ENCODE results near the gene SUPV3L1. TPM values are rescaled to one million over a fixed set of nuclear protein-coding genes. Genes with fewer than 3 reads are reported as not detected.

The SUPV3L1 gene
- total RNA-seq, 4 donors from 2014 or later, result 23.4 to 53.7 (median 34.9) TPM

DNA sequence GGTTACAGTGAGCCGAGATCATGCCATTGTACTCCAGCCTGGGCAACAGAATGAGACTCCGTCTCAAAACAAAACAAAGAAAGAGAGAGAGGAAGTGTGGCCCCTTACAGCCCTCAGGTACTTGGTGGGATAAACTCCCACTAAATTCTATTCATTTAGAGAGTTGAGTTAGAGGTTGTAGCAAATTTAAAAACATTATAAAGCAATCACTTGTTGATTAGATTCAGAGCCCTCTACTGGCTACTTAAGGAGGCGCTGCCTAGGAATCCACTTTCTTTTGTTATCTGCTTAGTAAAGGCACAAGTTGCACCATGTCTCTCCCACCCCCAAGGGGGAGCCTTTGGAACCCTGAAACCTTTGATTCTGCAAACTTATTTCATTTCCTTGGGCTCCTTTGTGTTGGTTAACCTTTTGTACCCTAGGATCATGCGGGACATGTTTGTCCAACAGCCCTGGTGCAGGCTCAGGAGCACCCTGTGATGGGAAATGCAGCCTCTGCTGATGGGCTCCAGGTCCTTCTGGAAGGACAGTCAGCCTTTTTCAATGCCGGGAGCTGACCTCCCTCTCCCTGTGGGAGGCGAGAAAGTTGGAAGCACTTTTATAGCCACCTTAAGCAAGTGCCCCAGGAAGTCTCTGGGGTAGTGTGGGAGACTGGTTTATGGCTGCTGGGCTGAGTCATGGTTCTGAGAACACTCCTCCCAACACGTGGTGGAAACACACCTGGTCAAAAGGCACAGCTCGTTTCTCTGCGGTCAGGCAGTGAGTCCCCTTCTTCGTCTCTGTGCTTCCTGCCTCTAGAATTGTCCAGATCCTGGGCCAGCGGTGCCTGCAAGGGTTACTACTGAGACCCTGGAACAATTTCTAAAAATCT lies 42.4 kb downstream of the SUPV3L1 start:
- 35% methylated on average over 11 of the region's 11 CpGs for WGBS, 2 donors
- peaks cover 0 to 10% (median 0%) of the 10 kb centered on the region in 4 donors for H3K4me1 ChIP-seq
- no peaks in the 10 kb centered on the region for H3K36me3 ChIP-seq
- H3K27ac ChIP-seq, result peak overlapping the region in 1 of 4 donors; percentile 66
- TF ChIP-seq POLR2A (IDR thresholded peaks at IDR 0.05), result no peak
- TF ChIP-seq, protein P1, sequence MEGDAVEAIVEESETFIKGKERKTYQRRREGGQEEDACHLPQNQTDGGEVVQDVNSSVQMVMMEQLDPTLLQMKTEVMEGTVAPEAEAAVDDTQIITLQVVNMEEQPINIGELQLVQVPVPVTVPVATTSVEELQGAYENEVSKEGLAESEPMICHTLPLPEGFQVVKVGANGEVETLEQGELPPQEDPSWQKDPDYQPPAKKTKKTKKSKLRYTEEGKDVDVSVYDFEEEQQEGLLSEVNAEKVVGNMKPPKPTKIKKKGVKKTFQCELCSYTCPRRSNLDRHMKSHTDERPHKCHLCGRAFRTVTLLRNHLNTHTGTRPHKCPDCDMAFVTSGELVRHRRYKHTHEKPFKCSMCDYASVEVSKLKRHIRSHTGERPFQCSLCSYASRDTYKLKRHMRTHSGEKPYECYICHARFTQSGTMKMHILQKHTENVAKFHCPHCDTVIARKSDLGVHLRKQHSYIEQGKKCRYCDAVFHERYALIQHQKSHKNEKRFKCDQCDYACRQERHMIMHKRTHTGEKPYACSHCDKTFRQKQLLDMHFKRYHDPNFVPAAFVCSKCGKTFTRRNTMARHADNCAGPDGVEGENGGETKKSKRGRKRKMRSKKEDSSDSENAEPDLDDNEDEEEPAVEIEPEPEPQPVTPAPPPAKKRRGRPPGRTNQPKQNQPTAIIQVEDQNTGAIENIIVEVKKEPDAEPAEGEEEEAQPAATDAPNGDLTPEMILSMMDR (IDR thresholded peaks at IDR 0.05), result peak; percentile 33 to 67 (median 53)
- no peak for TF ChIP-seq EP300 (IDR thresholded peaks at IDR 0.05)
- peak overlapping the region in 1 of 4 donors; percentile 24 for H3K4me3 ChIP-seq
- no peaks in the 10 kb centered on the region for H3K9me3 ChIP-seq
- H3K27me3 ChIP-seq, result no peaks in the 10 kb centered on the region
- peak in 1 of 2 donors; percentile 54 for DNase-seq (ENCODE audit: low spot score in 2 of 2)

DNA sequence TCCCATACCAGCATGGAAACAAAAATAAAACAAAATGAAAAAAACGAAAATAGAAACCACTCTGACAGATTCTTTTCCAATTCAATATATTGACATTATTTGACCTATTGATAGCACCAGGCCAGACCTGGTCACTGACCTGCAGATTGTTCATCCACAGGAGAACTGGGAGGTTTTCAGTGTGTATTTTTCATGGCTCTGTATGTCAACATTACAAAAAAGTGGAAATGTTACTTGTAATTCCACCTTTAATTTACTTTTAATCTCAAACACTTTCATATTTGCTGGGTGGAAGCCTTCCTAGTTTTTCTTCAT lies 43.0 kb downstream of the SUPV3L1 start:
- no peak for DNase-seq (ENCODE audit: low spot score in 2 of 2)
- peaks cover 0 to 10% (median 0%) of the 10 kb centered on the region in 4 donors for H3K4me1 ChIP-seq
- WGBS, 2 donors, result 10 to 33% methylated on average over 1 of the region's 1 CpG
- H3K4me3 ChIP-seq, result no peak overlapping the region
- no peaks in the 10 kb centered on the region for H3K27me3 ChIP-seq
- peak overlapping the region in 1 of 4 donors; percentile 52 for H3K27ac ChIP-seq
- no peak for TF ChIP-seq POLR2A (IDR thresholded peaks at IDR 0.05)
- no peaks in the 10 kb centered on the region for H3K36me3 ChIP-seq
- no peaks in the 10 kb centered on the region for H3K9me3 ChIP-seq

DNA sequence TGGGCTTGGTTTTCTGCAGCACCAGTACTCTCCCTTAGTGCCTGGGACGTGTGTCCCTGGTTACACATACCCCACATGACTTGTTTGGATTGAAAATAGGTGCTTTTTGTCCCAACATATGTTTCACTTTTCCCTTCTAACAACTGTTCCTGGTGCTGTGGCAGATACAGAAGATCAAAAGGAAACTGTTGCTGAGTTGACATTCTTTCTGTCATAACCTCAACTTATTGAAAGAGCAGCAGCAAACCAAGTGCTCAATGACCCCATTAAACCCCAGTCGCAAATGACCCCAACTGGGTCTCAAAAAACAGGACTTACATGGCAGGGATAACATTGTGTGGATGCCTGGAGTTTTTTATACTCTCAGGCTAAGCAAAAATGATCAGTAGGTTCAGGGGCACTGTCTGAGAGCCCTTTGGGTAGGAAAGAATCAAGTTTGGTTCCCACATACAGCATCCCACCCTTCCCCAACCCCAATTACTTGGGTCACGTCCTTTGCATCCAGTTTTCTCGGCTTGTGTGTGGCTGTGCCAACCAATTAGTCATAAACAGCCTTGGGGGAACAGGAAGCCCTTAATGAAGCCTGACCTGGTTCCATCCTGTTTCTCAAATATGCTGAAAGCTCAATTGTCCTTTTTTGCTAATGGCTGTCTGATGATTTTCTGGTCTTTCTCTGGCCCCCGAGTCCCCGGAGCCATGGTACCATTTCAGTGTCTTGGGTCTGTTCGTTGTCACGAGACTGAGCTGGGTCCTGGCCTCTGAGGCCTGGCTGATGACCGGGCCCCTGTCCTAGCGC lies 45.0 kb downstream of the SUPV3L1 start:
- Histone ChIP-seq H3K4me1 (peaks cover 0 to 18% (median 5%) of the 10 kb centered on the region in 4 donors), H3K4me3 (no peak overlapping the region), H3K27me3 (no peaks in the 10 kb centered on the region), H3K36me3 (no peaks in the 10 kb centered on the region), H3K27ac (peak overlapping the region in 2 of 4 donors; percentile 24 to 27), H3K9me3 (no peaks in the 10 kb centered on the region)
- TF ChIP-seq, protein P1 (IDR thresholded peaks at IDR 0.05), result no peak
- TF ChIP-seq EP300 (IDR thresholded peaks at IDR 0.05) (no peak), POLR2A (IDR thresholded peaks at IDR 0.05) (no peak)
- 32 to 38% methylated on average over 10 of the region's 10 CpGs for WGBS, 2 donors
- DNase-seq (ENCODE audit: low spot score in 2 of 2), result no peak

DNA sequence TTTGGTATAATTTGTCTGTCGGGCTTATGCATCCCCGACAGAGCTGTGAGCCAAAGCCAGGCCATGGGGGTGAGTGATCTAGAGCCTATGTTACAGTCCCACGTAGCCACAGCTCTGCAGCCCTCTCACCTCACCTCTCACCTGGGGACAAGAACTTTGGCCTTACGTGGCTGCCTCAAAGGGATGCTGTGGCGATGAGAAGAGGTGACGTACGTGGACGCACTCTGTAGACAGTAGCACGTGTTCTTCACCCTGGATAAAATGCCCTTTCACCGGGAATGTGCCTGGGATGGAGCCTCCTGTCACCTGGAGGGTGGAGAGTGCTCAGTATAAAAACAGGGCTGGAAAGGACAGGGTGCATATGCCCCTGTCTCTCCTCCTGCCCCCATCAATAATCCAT lies 45.6 kb downstream of the SUPV3L1 start:
- H3K4me1 ChIP-seq, result peaks cover 0 to 20% (median 6%) of the 10 kb centered on the region in 4 donors
- DNase-seq (ENCODE audit: low spot score in 2 of 2), result no peak
- WGBS, 2 donors, result 74 to 75% methylated on average over 10 of the region's 10 CpGs
- TF ChIP-seq POLR2A (IDR thresholded peaks at IDR 0.05) (no peak), EP300 (IDR thresholded peaks at IDR 0.05) (no peak)
- TF ChIP-seq, protein P1 (IDR thresholded peaks at IDR 0.05), result no peak
- no peaks in the 10 kb centered on the region for H3K9me3 ChIP-seq
- no peaks in the 10 kb centered on the region for H3K36me3 ChIP-seq
- H3K4me3 ChIP-seq, result no peak overlapping the region
- H3K27me3 ChIP-seq, result no peaks in the 10 kb centered on the region
- H3K27ac ChIP-seq, result peak overlapping the region in 2 of 4 donors; percentile 24 to 27

DNA sequence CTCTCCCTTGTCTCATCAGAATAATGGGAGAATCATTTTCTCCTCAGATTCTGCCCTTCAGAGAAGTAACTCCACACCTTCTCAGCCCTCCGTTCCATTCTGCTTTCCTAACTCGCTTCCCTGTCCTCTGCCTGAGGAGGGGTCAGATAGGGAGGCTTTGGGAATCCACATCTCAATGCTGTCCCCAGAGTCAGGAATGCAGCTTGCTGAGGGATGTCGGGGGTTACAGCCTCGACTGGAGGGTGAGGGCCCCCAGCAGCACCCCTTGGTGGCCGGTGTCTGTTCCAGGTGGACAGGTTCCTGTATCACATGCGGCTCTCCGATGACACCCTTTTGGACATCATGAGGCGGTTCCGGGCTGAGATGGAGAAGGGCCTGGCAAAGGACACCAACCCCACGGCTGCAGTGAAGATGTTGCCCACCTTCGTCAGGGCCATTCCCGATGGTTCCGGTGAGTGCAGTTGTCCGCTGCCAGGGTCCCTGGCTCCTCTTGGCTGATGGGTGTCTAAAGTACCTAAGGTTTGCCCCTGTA lies 47.0 kb downstream of the SUPV3L1 start:
- TF ChIP-seq, protein P1 (IDR thresholded peaks at IDR 0.05), result no peak
- TF ChIP-seq POLR2A (IDR thresholded peaks at IDR 0.05), result no peak
- no peak for TF ChIP-seq EP300 (IDR thresholded peaks at IDR 0.05)
- H3K27me3 ChIP-seq, result no peaks in the 10 kb centered on the region
- H3K4me1 ChIP-seq, result peaks cover 0 to 19% (median 6%) of the 10 kb centered on the region in 4 donors
- 83% methylated on average over 14 of the region's 14 CpGs for WGBS, 2 donors
- H3K4me3 ChIP-seq, result no peak overlapping the region
- no peak for DNase-seq (ENCODE audit: low spot score in 2 of 2)
- H3K36me3 ChIP-seq, result no peaks in the 10 kb centered on the region
- H3K27ac ChIP-seq, result no peak overlapping the region
- H3K9me3 ChIP-seq, result no peaks in the 10 kb centered on the region

Data from tibial nerve (tissue), 4 donors.